CD14-positive monocyte (primary cell): ENCODE measurements around the gene TBXA2R. TPM values are rescaled to one million over a fixed set of nuclear protein-coding genes. Genes with fewer than 3 reads are reported as not detected.

Experiments
- DNase-seq, 3 donors: peaks; one replicate each; pipeline ENCODE4 v3.0.0-alpha.2; 2011 to 2022
- H2AFZ ChIP-seq: 2 replicates; pipeline ENCODE4 v1.6.0; 2012; ENCODE audit warnings: mild to moderate bottlenecking, low read depth, low read length, inconsistent platforms; ENCODE audit not compliant: insufficient read depth, poor library complexity, severe bottlenecking
- H3K27ac ChIP-seq, 2 donors: 1 replicate in 1 of 2; 2 replicates in 1 of 2; pipeline ENCODE4 v1.5.1; 2012 to 2013; ENCODE audit warnings: low read length in 2 of 2, control low read depth in 1 of 2, inconsistent platforms in 1 of 2, low read depth in 1 of 2, mild to moderate bottlenecking in 1 of 2
- H3K27me3 ChIP-seq, 2 donors: one replicate each; pipeline versions ENCODE4 v1.6.0 to v1.6.1; 2011 to 2013; ENCODE audit warnings: low read length in 2 of 2; ENCODE audit not compliant: control insufficient read depth in 2 of 2, insufficient read depth in 2 of 2
- H3K36me3 ChIP-seq, 2 donors: replicated peaks in 1 of 2; 1 replicate in 1 of 2; 2 replicates in 1 of 2; pipeline versions ENCODE4 v1.5.1 to v1.6.1; 2012 to 2013; ENCODE audit warnings: low read length in 2 of 2, control low read depth in 1 of 2, inconsistent platforms in 1 of 2, mild to moderate bottlenecking in 1 of 2; ENCODE audit not compliant: insufficient read depth in 2 of 2, control insufficient read depth in 1 of 2
- H3K4me1 ChIP-seq, 2 donors: 1 replicate in 1 of 2; 2 replicates in 1 of 2; pipeline versions ENCODE4 v1.5.1 to v1.6.1; 2012 to 2013; ENCODE audit warnings: low read length in 2 of 2, control low read depth in 1 of 2, inconsistent platforms in 1 of 2, mild to moderate bottlenecking in 1 of 2, moderate library complexity in 1 of 2; ENCODE audit not compliant: insufficient read depth in 2 of 2, control insufficient read depth in 1 of 2
- H3K4me2 ChIP-seq: replicated peaks from 2 replicates; pipeline ENCODE3; 2012; ENCODE audit warnings: low read length, moderate library complexity, mild to moderate bottlenecking; ENCODE audit not compliant: poor library complexity, severe bottlenecking; ENCODE audit errors: extremely low read depth
- H3K4me3 ChIP-seq, 3 experiments: fragments of 200-600 bp in 1 of 3; sonication (generic) in 1 of 3; replicated peaks in 1 of 3; 1 replicate in 2 of 3; 2 replicates in 1 of 3; pipeline ENCODE4 v1.5.1; 2011 to 2013; ENCODE audit warnings: low read length in 3 of 3, mild to moderate bottlenecking in 3 of 3, control low read depth in 2 of 3, low read depth in 2 of 3, inconsistent platforms in 1 of 3, moderate library complexity in 1 of 3
- H3K79me2 ChIP-seq: 2 replicates; pipeline ENCODE4 v1.6.0; 2012; ENCODE audit warnings: mild to moderate bottlenecking, control low read depth, inconsistent platforms, low read length, moderate library complexity; ENCODE audit not compliant: insufficient read depth
- H3K9ac ChIP-seq: 2 replicates; pipeline ENCODE4 v1.6.0; 2017; ENCODE audit warnings: low read length, mild to moderate bottlenecking; ENCODE audit not compliant: insufficient read depth, poor library complexity, severe bottlenecking
- H3K9me3 ChIP-seq, 2 donors: replicated peaks in 1 of 2; 1 replicate in 1 of 2; 2 replicates in 1 of 2; pipeline versions ENCODE4 v1.5.1 to v1.6.1; 2012 to 2013; ENCODE audit warnings: low read length in 2 of 2, control low read depth in 1 of 2; ENCODE audit not compliant: control insufficient read depth in 1 of 2, insufficient read depth in 1 of 2
- H4K20me1 ChIP-seq: 2 replicates; pipeline ENCODE4 v1.6.0; 2012; ENCODE audit warnings: mild to moderate bottlenecking, low read length, control low read depth, moderate library complexity; ENCODE audit not compliant: insufficient read depth
- H3K27ac Mint-ChIP-seq, 7 donors: one replicate each; pipeline ENCODE4 v1.8.0; 2020; ENCODE audit warnings: mild to moderate bottlenecking in 7 of 7, mixed read lengths in 7 of 7, moderate library complexity in 6 of 7, inconsistent platforms in 2 of 7
- H3K27me3 Mint-ChIP-seq, 3 donors: one replicate each; pipeline ENCODE4 v1.8.0; 2021 to 2022; ENCODE audit warnings: low read depth in 3 of 3, mild to moderate bottlenecking in 3 of 3, mixed read lengths in 3 of 3, moderate library complexity in 3 of 3, inconsistent platforms in 1 of 3
- H3K36me3 Mint-ChIP-seq, 2 donors: one replicate each; pipeline ENCODE4 v1.8.0; 2020; ENCODE audit warnings: mixed read lengths in 2 of 2, inconsistent platforms in 1 of 2, mild to moderate bottlenecking in 1 of 2
- H3K4me1 Mint-ChIP-seq: one replicate; pipeline ENCODE4 v1.8.0; 2020; ENCODE audit warnings: mild to moderate bottlenecking, mixed read lengths
- H3K4me3 Mint-ChIP-seq, 2 donors: one replicate each; pipeline ENCODE4 v1.8.0; 2020; ENCODE audit warnings: mild to moderate bottlenecking in 2 of 2, mixed read lengths in 2 of 2, moderate library complexity in 1 of 2
- H3K9me3 Mint-ChIP-seq, 7 donors: one replicate each; pipeline ENCODE4 v1.8.0; 2020 to 2022; ENCODE audit warnings: mixed read lengths in 7 of 7, mild to moderate bottlenecking in 6 of 7, moderate library complexity in 6 of 7, inconsistent platforms in 2 of 7
- WGBS: methylation state at CpG from one replicate; pipeline ENCODE4 v1.1.5; 2013; ENCODE audit warnings: missing lambda C conversion rate; ENCODE audit not compliant: insufficient coverage; 5-methylcytosine and 5-hydroxymethylcytosine counted together
- intact Hi-C, 2 donors: fragments of 100-400 bp; cut with micrococcal nuclease; formaldehyde crosslinking; loops; one replicate each; pipeline versions ENCODE4 v1.15.0 to v1.15.1; 2023
- polyA plus RNA-seq, 3 donors: library from polyadenylated mRNA; depleted of rRNA in 1 of 3; unstranded in 2 of 3; stranded (reverse) in 1 of 3; fragments of 300-500 nt in 2 of 3; fragments of >200 nt in 1 of 3; fragmentation: Illumina TruSeq in 2 of 3; gene quantifications; 1 replicate in 2 of 3; 2 replicates in 1 of 3; pipeline ENCODE4 v1.2.3, GENCODE V29; 2012 to 2021
- TF ChIP-seq, protein P1 (sequence below): fragments of 200-600 bp; IDR thresholded peaks from one replicate; pipeline ENCODE4 v1.8.0; 2022; ENCODE audit warnings: antibody characterized with exemption, mild to moderate bottlenecking

The TBXA2R gene
- polyA plus RNA-seq, 3 donors = 0.05 TPM; not detected in 2

DNA sequence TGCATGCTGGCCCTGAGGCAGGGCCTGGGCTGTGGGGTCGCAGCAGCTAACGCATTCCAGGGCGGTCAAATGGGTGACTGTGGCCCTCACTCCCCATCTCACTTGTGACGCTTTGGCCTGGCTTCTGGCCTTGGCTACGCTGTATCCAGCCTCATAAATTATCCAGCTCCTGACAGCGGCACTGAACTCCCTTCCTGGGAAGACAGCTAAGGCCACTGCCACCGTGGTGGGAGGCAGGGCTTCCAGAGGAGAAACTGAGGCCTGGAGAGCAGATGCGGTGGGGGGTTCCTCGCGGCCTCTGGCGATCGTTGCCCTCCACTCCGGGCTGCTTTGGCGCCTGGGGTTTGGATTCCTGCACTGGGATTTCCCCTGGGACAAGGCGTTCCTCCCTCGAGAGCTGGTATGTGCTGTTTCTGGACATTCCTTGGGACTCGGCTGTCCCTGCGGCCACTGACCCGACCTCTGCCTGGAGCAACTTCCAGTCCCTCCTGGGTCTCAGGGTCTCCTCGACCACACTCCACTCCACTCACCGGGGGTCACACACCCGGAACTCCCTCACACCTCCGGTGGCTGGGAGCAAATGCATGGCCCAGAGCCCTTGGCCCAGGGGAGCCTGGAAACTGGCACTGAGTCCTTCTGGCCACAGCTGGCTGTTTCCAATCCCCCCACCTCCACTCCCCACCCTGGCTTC is 3.4 kb downstream of the TBXA2R start:
- Mint-ChIP-seq H3K27ac (no peak overlapping the region), H3K36me3 (peaks cover 3 to 5% of the 10 kb centered on the region in 2 donors), H3K4me3 (no peak overlapping the region), H3K9me3 (peaks cover 3 to 7% (median 6%) of the 10 kb centered on the region in 7 donors), H3K4me1 (peaks cover 13% of the 10 kb centered on the region), H3K27me3 (peaks cover 4 to 23% (median 21%) of the 10 kb centered on the region in 3 donors)
- Histone ChIP-seq H3K4me2 (no peak overlapping the region), H4K20me1 (no peaks in the 10 kb centered on the region), H3K4me3 (no peak overlapping the region), H3K9ac (no peak overlapping the region), H2AFZ (no peak overlapping the region), H3K27ac (no peak overlapping the region), H3K36me3 (no peaks in the 10 kb centered on the region), H3K9me3 (peaks cover 0 to 5% of the 10 kb centered on the region in 2 donors), H3K79me2 (no peaks in the 10 kb centered on the region), H3K4me1 (peaks cover 17 to 22% of the 10 kb centered on the region in 2 donors), H3K27me3 (peaks cover 11 to 37% of the 10 kb centered on the region in 2 donors)
- TF ChIP-seq, protein P1, sequence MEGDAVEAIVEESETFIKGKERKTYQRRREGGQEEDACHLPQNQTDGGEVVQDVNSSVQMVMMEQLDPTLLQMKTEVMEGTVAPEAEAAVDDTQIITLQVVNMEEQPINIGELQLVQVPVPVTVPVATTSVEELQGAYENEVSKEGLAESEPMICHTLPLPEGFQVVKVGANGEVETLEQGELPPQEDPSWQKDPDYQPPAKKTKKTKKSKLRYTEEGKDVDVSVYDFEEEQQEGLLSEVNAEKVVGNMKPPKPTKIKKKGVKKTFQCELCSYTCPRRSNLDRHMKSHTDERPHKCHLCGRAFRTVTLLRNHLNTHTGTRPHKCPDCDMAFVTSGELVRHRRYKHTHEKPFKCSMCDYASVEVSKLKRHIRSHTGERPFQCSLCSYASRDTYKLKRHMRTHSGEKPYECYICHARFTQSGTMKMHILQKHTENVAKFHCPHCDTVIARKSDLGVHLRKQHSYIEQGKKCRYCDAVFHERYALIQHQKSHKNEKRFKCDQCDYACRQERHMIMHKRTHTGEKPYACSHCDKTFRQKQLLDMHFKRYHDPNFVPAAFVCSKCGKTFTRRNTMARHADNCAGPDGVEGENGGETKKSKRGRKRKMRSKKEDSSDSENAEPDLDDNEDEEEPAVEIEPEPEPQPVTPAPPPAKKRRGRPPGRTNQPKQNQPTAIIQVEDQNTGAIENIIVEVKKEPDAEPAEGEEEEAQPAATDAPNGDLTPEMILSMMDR = no peak
- no peak for DNase-seq
- intact Hi-C loops = no loop called here
- 96% methylated on average over 22 of the region's 23 CpGs for WGBS

GRCh38 chr19:3601021-3601420 is 5.7 kb downstream of the TBXA2R start:
- Histone ChIP-seq H3K36me3 (no peaks in the 10 kb centered on the region), H3K27ac (no peak overlapping the region), H3K79me2 (no peaks in the 10 kb centered on the region), H3K9ac (no peak overlapping the region), H3K4me3 (no peak overlapping the region), H3K4me2 (no peak overlapping the region), H2AFZ (no peak overlapping the region), H3K4me1 (peaks cover 0 to under 1% of the 10 kb centered on the region in 2 donors), H3K27me3 (peaks cover 7 to 16% of the 10 kb centered on the region in 2 donors), H3K9me3 (no peaks in the 10 kb centered on the region), H4K20me1 (no peaks in the 10 kb centered on the region)
- H3K27ac Mint-ChIP-seq = no peak overlapping the region
- DNase-seq = no peak
- H3K36me3 Mint-ChIP-seq = no peaks in the 10 kb centered on the region
- H3K4me3 Mint-ChIP-seq = no peak overlapping the region
- TF ChIP-seq, protein P1 = no peak
- 100% methylated on average over 4 of the region's 12 CpGs for WGBS
- H3K4me1 Mint-ChIP-seq = no peaks in the 10 kb centered on the region
- peaks cover 4 to 8% (median 6%) of the 10 kb centered on the region in 3 donors for H3K27me3 Mint-ChIP-seq
- peaks cover 0 to 4% (median 2%) of the 10 kb centered on the region in 7 donors for H3K9me3 Mint-ChIP-seq
- intact Hi-C loops = no loop called here
